Measurements from ENCODE around the gene RAB42. TPM values are rescaled to one million over a fixed set of nuclear protein-coding genes. Genes with fewer than 3 reads are reported as not detected.

RAB42 gene
- total and polyA plus RNA-seq, 10 of the 15 experiments (the other 5 are each of a cell fraction or from before 2014, with no cell fraction given), result 0.16 to 4.5 (median 0.49) TPM

DNA sequence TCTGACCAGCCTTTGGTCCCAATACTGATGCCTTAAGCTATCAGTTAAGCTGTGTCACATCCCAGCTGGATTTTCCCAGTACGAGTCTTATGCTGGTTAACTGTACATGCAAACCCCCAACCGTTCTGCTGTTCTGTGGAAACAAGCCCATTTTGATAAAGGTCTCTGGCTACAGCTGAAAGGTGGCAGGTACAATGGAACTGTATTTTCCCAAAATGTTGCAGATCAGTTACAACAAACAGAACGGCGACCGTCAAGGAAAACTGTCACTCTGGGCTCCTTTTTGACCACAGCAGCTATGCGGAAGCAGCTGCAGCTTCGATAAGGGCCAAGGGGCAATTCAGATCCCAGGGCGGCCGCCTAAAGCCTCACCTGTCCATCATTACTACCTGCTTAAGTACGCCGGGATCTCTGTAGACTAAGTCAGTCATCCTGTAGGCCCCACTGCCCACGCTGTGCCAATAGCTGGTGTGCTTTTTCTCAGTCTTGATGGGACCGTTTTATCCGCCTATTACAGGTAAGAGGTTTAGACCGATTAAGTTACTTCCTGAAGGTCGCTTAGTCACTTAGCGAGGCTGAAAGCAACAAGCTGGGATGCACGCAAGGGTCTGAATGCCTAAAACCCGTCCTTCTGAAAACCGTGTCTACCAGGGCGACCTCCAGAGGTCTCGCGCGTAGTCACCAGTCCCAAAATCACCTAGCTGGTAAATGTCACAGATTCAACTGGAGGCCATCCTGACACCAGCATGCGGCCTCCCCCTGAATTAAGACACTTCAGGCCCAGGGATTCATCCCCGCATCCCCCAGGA is 11.1 kb upstream of the RAB42 start:
- H2AFZ ChIP-seq (ENCODE audit: control insufficient read depth, low read depth, low read length), result no peak overlapping the region
- peak overlapping the region; percentile 81 for H3K4me2 ChIP-seq (ENCODE audit: control insufficient read depth, insufficient read depth)
- ChIA-PET POLR2A (interaction anchor here (0.5 to 8.6 kb wide), 28 partner anchors 9 to 345 kb away, joined by 3 to 132 read pairs (median 6); partner anchors contain the start of genes ATP5IF1, RCC1, TAF12 and TRNAU1AP), CTCF (interaction anchor here (0.9 to 5.5 kb wide), 13 partner anchors 12 to 332 kb away, joined by 3 to 49 read pairs (median 4); partner anchors contain the start of genes TAF12 and TRNAU1AP), RAD21 (ENCODE audit: unreplicated experiment) (interaction anchor here (0.6 to 6.3 kb wide), 22 partner anchors 10 to 808 kb away, joined by 3 to 108 read pairs (median 4); partner anchors contain the start of genes STX12, TAF12, TRNAU1AP and YTHDF2), SMC1A (ENCODE audit: uncharacterized antibody, unreplicated experiment) (interaction anchor here (0.6 to 7.6 kb wide), 16 partner anchors 10 to 585 kb away, joined by 3 to 83 read pairs (median 4); partner anchors contain the start of genes TAF12 and TRNAU1AP)
- peaks cover 12% of the 10 kb centered on the region for H4K20me1 ChIP-seq (ENCODE audit: control insufficient read depth, insufficient read depth)
- H3K4me1 ChIP-seq (ENCODE audit: control insufficient read depth, insufficient read depth, low read length), result peaks cover 12% of the 10 kb centered on the region
- FAIRE-seq (no peak), DNase-seq (ENCODE audit: low read depth, low spot score) (no peak), ATAC-seq (peak; percentile 42)
- no peaks in the 10 kb centered on the region for H3K9me3 ChIP-seq (replicated peaks; ENCODE audit: control insufficient read depth, insufficient read depth, low read length)
- peak overlapping the region; percentile 44 for H3K27ac ChIP-seq (ENCODE audit: control insufficient read depth, insufficient read depth)
- in situ Hi-C loops (cut with MboI), result no loop called here
- peak overlapping the region; percentile 99 for H3K4me3 ChIP-seq
- no peaks in the 10 kb centered on the region for H3K27me3 ChIP-seq (replicated peaks in 1 of 2; ENCODE audit: control insufficient read depth in 2 of 2, insufficient read depth in 2 of 2, low read length in 1 of 2)
- H3K9ac ChIP-seq (ENCODE audit: control insufficient read depth, insufficient read depth, low read length), result peak overlapping the region; percentile 95
- TSS peak; percentile 84 for BruUV-seq (replicated peaks)
- H3K36me3 ChIP-seq (ENCODE audit: control insufficient read depth in 2 of 2, insufficient read depth in 2 of 2, low read length in 1 of 2), result peaks cover 13 to 36% of the 10 kb centered on the region in 2 experiments
- intact Hi-C loops (cut with micrococcal nuclease; ENCODE audit: unreplicated experiment), result loop anchor here (1.0 to 2.0 kb wide), 3 partner anchors 28 to 68 kb away; partner anchors contain the start of genes RNU11 and TRNAU1AP
- H3K79me2 ChIP-seq (ENCODE audit: control insufficient read depth, insufficient read depth, low read length), result peaks cover 38% of the 10 kb centered on the region
- WGBS (ENCODE audit: insufficient coverage, insufficient replicate concordance, low lambda C conversion rate, missing lambda C conversion rate), result under 1% methylated on average over 26 of the region's 26 CpGs
- TF ChIP-seq IKZF1 (conservative IDR thresholded peaks at IDR 0.05) (no peak), HDGF (IDR thresholded peaks at IDR 0.05) (no peak), WRNIP1 (IDR thresholded peaks at IDR 0.05; ENCODE audit: borderline replicate concordance, low read depth, low read length) (0 out of 2 replicates have a peak, but pooled peaks have one; percentile 17), EED (IDR thresholded peaks at IDR 0.05; ENCODE audit: low read depth) (no peak; the same call in 1 of the 2 replicates), GATAD2B (conservative IDR thresholded peaks at IDR 0.05; ENCODE audit: low read depth) (no peak), SPI1 (IDR thresholded peaks at IDR 0.05; ENCODE audit: borderline replicate concordance, insufficient read depth, low read depth, low read length) (0 out of 2 replicates have a peak, but pooled peaks have one; percentile 5), STAT3 (IDR thresholded peaks at IDR 0.05; ENCODE audit: low read depth, low read length) (no peak), FOXM1 (IDR thresholded peaks at IDR 0.05; ENCODE audit: low read depth, low read length) (0 out of 2 replicates have a peak, but pooled peaks have one; percentile 14), SMAD5 (IDR thresholded peaks at IDR 0.05; ENCODE audit: low read depth) (peak; percentile 20; the same call in 1 of the 2 replicates)
- TF ChIP-seq, protein P1, sequence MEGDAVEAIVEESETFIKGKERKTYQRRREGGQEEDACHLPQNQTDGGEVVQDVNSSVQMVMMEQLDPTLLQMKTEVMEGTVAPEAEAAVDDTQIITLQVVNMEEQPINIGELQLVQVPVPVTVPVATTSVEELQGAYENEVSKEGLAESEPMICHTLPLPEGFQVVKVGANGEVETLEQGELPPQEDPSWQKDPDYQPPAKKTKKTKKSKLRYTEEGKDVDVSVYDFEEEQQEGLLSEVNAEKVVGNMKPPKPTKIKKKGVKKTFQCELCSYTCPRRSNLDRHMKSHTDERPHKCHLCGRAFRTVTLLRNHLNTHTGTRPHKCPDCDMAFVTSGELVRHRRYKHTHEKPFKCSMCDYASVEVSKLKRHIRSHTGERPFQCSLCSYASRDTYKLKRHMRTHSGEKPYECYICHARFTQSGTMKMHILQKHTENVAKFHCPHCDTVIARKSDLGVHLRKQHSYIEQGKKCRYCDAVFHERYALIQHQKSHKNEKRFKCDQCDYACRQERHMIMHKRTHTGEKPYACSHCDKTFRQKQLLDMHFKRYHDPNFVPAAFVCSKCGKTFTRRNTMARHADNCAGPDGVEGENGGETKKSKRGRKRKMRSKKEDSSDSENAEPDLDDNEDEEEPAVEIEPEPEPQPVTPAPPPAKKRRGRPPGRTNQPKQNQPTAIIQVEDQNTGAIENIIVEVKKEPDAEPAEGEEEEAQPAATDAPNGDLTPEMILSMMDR (IDR thresholded peaks at IDR 0.05 in 2 of 3, conservative IDR thresholded peaks at IDR 0.05 in 1 of 3; ENCODE audit: control insufficient read depth in 2 of 3, extremely low read depth in 1 of 3, insufficient read depth in 1 of 3, low read depth in 3 of 3, low read length in 3 of 3), result peak in 2 of 3 experiments; percentile 22 to 33; a peak in 4 of 6 replicates
- TF ChIP-seq, protein P2, sequence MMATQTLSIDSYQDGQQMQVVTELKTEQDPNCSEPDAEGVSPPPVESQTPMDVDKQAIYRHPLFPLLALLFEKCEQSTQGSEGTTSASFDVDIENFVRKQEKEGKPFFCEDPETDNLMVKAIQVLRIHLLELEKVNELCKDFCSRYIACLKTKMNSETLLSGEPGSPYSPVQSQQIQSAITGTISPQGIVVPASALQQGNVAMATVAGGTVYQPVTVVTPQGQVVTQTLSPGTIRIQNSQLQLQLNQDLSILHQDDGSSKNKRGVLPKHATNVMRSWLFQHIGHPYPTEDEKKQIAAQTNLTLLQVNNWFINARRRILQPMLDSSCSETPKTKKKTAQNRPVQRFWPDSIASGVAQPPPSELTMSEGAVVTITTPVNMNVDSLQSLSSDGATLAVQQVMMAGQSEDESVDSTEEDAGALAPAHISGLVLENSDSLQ (IDR thresholded peaks at IDR 0.05), result peak; percentile 72
- TF ChIP-seq, protein P3, sequence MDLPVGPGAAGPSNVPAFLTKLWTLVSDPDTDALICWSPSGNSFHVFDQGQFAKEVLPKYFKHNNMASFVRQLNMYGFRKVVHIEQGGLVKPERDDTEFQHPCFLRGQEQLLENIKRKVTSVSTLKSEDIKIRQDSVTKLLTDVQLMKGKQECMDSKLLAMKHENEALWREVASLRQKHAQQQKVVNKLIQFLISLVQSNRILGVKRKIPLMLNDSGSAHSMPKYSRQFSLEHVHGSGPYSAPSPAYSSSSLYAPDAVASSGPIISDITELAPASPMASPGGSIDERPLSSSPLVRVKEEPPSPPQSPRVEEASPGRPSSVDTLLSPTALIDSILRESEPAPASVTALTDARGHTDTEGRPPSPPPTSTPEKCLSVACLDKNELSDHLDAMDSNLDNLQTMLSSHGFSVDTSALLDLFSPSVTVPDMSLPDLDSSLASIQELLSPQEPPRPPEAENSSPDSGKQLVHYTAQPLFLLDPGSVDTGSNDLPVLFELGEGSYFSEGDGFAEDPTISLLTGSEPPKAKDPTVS (IDR thresholded peaks at IDR 0.05; ENCODE audit: low read depth, low read length), result no peak
- TF ChIP-seq, protein P4, sequence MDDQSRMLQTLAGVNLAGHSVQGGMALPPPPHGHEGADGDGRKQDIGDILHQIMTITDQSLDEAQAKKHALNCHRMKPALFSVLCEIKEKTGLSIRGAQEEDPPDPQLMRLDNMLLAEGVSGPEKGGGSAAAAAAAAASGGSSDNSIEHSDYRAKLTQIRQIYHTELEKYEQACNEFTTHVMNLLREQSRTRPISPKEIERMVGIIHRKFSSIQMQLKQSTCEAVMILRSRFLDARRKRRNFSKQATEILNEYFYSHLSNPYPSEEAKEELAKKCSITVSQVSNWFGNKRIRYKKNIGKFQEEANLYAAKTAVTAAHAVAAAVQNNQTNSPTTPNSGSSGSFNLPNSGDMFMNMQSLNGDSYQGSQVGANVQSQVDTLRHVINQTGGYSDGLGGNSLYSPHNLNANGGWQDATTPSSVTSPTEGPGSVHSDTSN (IDR thresholded peaks at IDR 0.05; ENCODE audit: insufficient replicate concordance, low read depth, low read length), result peak; percentile 53

Data from GM12878 (cell line).